ENCODE results near the gene MAP2K2. TPM values are rescaled to one million over a fixed set of nuclear protein-coding genes. Genes with fewer than 3 reads are reported as not detected.

Gene MAP2K2
- total and polyA plus RNA-seq, 11 donors, result 95.3 to 204 (median 118) TPM

GRCh38 chr19:4095488-4095844, 28.5 kb downstream of the MAP2K2 start:
- peaks cover 0 to 26% (median 11%) of the 10 kb centered on the region in 12 donors for H3K4me1 ChIP-seq
- ATAC-seq (no peak), DNase-seq (peak in 1 of 5 donors; percentile 20)
- peaks cover 0 to 79% (median 58%) of the 10 kb centered on the region in 9 donors for H3K36me3 ChIP-seq
- TF ChIP-seq POLR2A (IDR thresholded peaks at IDR 0.05) (no peak), CTCF (IDR thresholded peaks at IDR 0.05) (no peak)
- H3K27me3 ChIP-seq, result no peaks in the 10 kb centered on the region
- H3K4me3 ChIP-seq, result no peak overlapping the region
- no peaks in the 10 kb centered on the region for H3K9me3 ChIP-seq
- intact Hi-C loops (cut with DNase I), result no loop called here
- 91 to 96% (median 95%) methylated on average over 11 to 12 of the region's 12 CpGs for WGBS, 4 donors
- no peak overlapping the region for H3K27ac ChIP-seq

GRCh38 chr19:4094761-4095487, 29.0 kb downstream of the MAP2K2 start:
- Histone ChIP-seq H3K27ac (no peak overlapping the region), H3K36me3 (peaks cover 0 to 79% (median 58%) of the 10 kb centered on the region in 9 donors), H3K27me3 (no peaks in the 10 kb centered on the region), H3K9me3 (no peaks in the 10 kb centered on the region), H3K4me3 (no peak overlapping the region), H3K4me1 (peaks cover 0 to 26% (median 11%) of the 10 kb centered on the region in 12 donors)
- no peak for ATAC-seq
- TF ChIP-seq POLR2A (IDR thresholded peaks at IDR 0.05) (no peak), CTCF (IDR thresholded peaks at IDR 0.05) (no peak)
- DNase-seq, result peak in 1 of 5 donors; percentile 21
- 79 to 96% (median 91%) methylated on average over 16 to 35 of the region's 35 CpGs for WGBS, 4 donors
- intact Hi-C loops (cut with DNase I), result no loop called here

- DNase-seq, result peak in 1 of 5 donors; percentile 19
These were observed 29.6 kb downstream of the MAP2K2 start for GRCh38 chr19:4094291-4094690.

More at GRCh38 chr19:4094291-4094690, 29.6 kb downstream of the MAP2K2 start:
- peaks cover 0 to 79% (median 58%) of the 10 kb centered on the region in 9 donors for H3K36me3 ChIP-seq
- peaks cover 0 to 26% (median 14%) of the 10 kb centered on the region in 12 donors for H3K4me1 ChIP-seq
- intact Hi-C loops (cut with DNase I), result no loop called here
- no peak for ATAC-seq
- TF ChIP-seq CTCF (IDR thresholded peaks at IDR 0.05) (no peak), POLR2A (IDR thresholded peaks at IDR 0.05) (no peak)
- no peaks in the 10 kb centered on the region for H3K9me3 ChIP-seq
- 92 to 97% (median 94%) methylated on average over 12 to 19 of the region's 19 CpGs for WGBS, 4 donors
- H3K4me3 ChIP-seq, result no peak overlapping the region
- no peaks in the 10 kb centered on the region for H3K27me3 ChIP-seq
- no peak overlapping the region for H3K27ac ChIP-seq
